Measurements from ENCODE around the gene DGLUCY. TPM values are rescaled to one million over a fixed set of nuclear protein-coding genes. Genes with fewer than 3 reads are reported as not detected.

Gene DGLUCY
- total and polyA plus RNA-seq, 11 donors = 53.7 to 234 (median 138) TPM

- Histone ChIP-seq H3K4me1 (peaks cover 5 to 61% (median 37%) of the 10 kb centered on the region in 12 donors), H3K27ac (peak overlapping the region; percentile 92 to 99 (median 96)), H3K9me3 (peaks cover 0 to 4% (median 0%) of the 10 kb centered on the region in 12 donors), H3K36me3 (peaks cover 0 to 10% (median 0%) of the 10 kb centered on the region in 9 donors), H3K27me3 (no peaks in the 10 kb centered on the region), H3K4me3 (peak overlapping the region; percentile 55 to 92 (median 74))
- TF ChIP-seq POLR2A (IDR thresholded peaks at IDR 0.05) = peak in 1 of 2 donors; percentile 73
- TF ChIP-seq CTCF (IDR thresholded peaks at IDR 0.05) = no peak
- WGBS, 4 donors = 1 to 3% (median 2%) methylated on average over 18 of the region's 18 CpGs
- DNase-seq = peak in 3 of 5 donors; percentile 40 to 63 (median 56)
- peak; percentile 76 to 85 (median 83) for ATAC-seq
- intact Hi-C loops (cut with DNase I) = loop anchor here in 3 of 10 donors (1.0 to 5.0 kb wide), 5 partner anchors 24 to 56 kb away; partner anchors contain the start of gene RPS6KA5 (in 2 of the 3)
Measured at GRCh38 chr14:91114079-91115065, 499 bp downstream of the DGLUCY start.

- TF ChIP-seq CTCF (IDR thresholded peaks at IDR 0.05) (no peak), POLR2A (IDR thresholded peaks at IDR 0.05) (no peak)
- intact Hi-C loops (cut with DNase I) = loop anchor here in 2 of 10 donors (2.0 to 5.0 kb wide), 4 partner anchors 23 to 55 kb away; partner anchors contain the start of gene RPS6KA5 (in 1 of the 2)
- no peak for DNase-seq
- peaks cover 0 to 4% (median 0%) of the 10 kb centered on the region in 12 donors for H3K9me3 ChIP-seq
- peaks cover 5 to 60% (median 44%) of the 10 kb centered on the region in 12 donors for H3K4me1 ChIP-seq
- peak overlapping the region in 11 of 12 donors; percentile 64 to 92 (median 77) for H3K4me3 ChIP-seq
- 76 to 88% (median 83%) methylated on average over 5 of the region's 5 CpGs for WGBS, 4 donors
- peaks cover 0 to 28% (median 6%) of the 10 kb centered on the region in 9 donors for H3K36me3 ChIP-seq
- H3K27me3 ChIP-seq = no peaks in the 10 kb centered on the region
- no peak for ATAC-seq
- H3K27ac ChIP-seq = peak overlapping the region; percentile 92 to 99 (median 96)
Measured at GRCh38 chr14:91115986-91116770, 2.3 kb downstream of the DGLUCY start.

- no peak for TF ChIP-seq CTCF (IDR thresholded peaks at IDR 0.05)
- TF ChIP-seq POLR2A (IDR thresholded peaks at IDR 0.05) = no peak
- intact Hi-C loops (cut with DNase I) = loop anchor here in 1 of 10 donors (5.0 kb wide), 1 partner anchor 45 kb away; no protein-coding TSS in a partner anchor
- Histone ChIP-seq H3K27me3 (no peaks in the 10 kb centered on the region), H3K9me3 (peaks cover 0 to 4% (median 0%) of the 10 kb centered on the region in 12 donors), H3K27ac (peak overlapping the region in 11 of 12 donors; percentile 26 to 99 (median 96)), H3K4me3 (peak overlapping the region in 6 of 12 donors; percentile 2 to 91 (median 68)), H3K4me1 (peaks cover 5 to 67% (median 47%) of the 10 kb centered on the region in 12 donors), H3K36me3 (peaks cover 0 to 29% (median 7%) of the 10 kb centered on the region in 9 donors)
- DNase-seq = no peak
- no peak for ATAC-seq
- 56 to 67% (median 59%) methylated on average over 7 of the region's 7 CpGs for WGBS, 4 donors
Measured at GRCh38 chr14:91116913-91117588, 3.2 kb downstream of the DGLUCY start.
